Stimulated activated CD8-positive, alpha-beta memory T cell treated with anti-CD3 and anti-CD28 coated beads, Interleukin-15, amount 100 ng/mL, for 24 hours (primary cell): ENCODE data around the gene CLIP4.
"Not testable (repeated sequence)": the region's sequence is repeated elsewhere in the genome, so short reads cannot be mapped to it uniquely, and the experiment has no call there.

Experiments used
- DNase-seq: peaks from one replicate; pipeline ENCODE4 v3.0.0-alpha.2; 2020; ENCODE audit warnings: low read depth

The CLIP4 gene, protein sequence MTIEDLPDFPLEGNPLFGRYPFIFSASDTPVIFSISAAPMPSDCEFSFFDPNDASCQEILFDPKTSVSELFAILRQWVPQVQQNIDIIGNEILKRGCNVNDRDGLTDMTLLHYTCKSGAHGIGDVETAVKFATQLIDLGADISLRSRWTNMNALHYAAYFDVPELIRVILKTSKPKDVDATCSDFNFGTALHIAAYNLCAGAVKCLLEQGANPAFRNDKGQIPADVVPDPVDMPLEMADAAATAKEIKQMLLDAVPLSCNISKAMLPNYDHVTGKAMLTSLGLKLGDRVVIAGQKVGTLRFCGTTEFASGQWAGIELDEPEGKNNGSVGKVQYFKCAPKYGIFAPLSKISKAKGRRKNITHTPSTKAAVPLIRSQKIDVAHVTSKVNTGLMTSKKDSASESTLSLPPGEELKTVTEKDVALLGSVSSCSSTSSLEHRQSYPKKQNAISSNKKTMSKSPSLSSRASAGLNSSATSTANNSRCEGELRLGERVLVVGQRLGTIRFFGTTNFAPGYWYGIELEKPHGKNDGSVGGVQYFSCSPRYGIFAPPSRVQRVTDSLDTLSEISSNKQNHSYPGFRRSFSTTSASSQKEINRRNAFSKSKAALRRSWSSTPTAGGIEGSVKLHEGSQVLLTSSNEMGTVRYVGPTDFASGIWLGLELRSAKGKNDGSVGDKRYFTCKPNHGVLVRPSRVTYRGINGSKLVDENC

DNA sequence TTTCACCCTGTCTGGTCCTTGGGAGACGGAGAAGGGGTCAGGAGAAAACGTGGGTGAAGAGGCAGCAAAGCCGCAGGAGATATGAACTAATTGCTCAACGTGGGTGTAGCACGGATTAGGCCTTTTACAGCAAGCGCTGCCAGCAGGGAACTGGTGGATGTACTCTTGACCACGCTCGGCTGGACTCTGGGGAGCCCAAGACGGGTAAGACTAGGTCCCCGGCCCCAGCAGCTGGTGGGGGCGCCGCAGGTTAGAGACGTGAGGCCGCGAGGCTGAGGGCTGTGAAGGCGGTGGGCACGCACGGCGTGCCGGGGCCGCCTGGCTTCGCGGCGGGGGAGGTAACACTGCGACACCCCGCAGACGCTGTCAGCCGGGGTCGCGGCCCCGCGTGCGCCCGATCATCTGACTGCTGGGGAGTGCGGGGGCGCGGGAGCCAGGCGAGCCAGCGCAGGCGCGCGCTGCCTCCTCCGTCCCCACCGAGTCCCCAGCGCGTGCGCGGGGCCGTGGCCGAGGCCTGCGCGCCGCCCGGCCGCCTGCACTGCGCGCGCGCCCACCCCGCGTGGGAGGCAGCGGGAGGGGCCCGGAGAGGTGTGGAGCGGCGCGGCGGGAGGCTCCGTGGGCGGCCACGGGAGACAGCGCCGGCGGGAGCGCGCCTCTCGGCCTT, at the start of gene CLIP4:
Gene CLIP4, plus strand, starts transcription at position 470 of the 664 bp plus-strand sequence. CDS start 5,974 bp downstream, outside the sequence.
- peak; percentile 50 for DNase-seq

DNA sequence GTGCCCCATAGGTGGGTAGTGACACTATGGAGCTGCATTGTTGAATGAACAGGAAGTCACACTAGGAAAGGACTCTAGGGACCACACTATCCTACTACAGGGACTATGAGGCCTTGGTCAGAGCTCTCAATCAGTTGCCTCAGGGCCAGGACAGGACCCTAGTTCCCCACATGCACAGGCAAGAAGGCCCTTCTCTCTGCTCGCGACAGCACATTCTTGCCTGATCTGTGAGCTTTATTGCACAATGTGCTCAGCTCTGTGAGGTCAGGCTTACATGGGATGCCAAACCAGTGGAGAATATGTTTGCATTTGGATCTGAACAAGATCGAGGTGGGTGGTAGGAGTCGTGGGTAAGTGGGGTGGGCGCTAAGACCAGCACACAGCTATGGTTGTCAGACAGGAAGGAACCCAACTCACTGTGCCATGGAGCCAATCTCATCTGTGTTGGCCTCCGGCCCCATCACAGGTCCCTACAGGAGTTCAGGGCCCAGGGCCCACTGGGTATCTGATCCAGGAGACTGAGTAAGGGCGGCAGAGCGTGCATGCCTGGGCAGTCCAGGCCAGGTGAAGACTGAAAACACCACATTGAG, 48.8 kb upstream of the CLIP4 start:
- DNase-seq: no peak

DNA sequence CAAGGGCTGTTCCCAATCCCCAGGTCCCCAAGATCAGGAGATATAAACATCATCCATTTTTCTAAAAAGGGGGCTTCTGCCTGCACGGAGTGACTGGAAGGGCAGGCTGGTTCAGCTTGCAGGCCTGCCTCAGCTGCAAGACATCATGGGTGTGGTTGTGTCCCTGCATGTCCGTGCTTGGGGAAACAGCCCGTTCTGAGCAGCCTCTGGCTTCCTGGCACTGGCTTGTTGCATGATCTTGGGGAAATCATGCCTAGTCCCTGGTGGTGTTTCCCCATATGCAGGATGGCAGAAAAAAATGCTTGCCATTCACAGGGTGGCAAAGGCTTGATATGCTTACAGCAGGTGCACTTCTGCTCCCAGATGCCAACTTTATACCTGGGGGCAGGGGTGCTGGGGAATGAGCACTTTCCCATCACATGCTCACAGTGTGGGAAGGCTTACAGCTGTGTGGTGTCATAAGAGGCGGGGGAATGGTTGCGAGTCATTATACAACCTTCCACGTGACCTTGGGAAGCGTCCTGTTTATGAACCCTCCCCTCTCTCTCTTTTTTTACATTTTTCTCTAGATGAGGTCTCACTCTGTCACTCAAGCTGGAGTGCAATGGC, 48.1 kb upstream of the CLIP4 start:
- DNase-seq: no peak

DNA sequence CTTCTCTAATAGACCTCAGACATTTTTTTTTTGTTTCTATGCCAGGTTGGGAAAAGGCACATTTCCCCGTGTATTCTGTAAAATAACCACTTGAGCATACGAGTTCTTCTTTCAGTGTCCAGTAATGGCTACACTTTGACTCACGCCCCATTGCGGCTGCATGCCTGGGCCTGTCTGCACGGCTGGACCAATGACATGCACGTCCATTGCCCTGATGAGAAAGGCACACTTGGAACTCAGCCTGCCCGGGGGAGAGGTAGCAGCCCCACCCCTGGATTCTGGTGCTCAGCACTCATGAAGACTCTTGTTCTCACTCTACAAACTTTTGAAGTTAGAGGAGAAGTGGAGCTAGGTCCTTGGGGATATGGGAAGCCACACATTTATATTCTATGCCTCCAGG, 46.7 kb upstream of the CLIP4 start:
- no peak for DNase-seq

DNA sequence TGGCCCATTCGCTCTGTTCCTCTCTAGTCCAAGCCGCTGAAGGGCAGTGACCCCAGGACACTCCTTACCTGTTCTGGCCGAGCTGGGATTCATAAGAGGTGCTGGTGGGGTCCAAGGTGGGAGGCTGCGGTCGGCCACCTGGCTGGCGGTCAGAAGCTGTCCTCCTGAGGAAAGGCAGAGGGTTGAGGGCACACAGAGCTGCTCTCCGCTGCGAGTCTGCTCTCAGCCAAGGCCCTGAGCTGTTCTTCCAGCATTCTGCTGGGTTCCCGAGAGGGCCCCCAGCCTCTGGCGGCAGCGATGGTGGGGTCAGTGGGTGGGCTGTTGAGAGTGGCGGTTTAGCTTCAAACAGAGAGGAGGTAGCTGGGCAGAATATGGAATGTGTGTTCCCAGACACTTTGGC, 44.7 kb upstream of the CLIP4 start:
- no peak for DNase-seq

DNA sequence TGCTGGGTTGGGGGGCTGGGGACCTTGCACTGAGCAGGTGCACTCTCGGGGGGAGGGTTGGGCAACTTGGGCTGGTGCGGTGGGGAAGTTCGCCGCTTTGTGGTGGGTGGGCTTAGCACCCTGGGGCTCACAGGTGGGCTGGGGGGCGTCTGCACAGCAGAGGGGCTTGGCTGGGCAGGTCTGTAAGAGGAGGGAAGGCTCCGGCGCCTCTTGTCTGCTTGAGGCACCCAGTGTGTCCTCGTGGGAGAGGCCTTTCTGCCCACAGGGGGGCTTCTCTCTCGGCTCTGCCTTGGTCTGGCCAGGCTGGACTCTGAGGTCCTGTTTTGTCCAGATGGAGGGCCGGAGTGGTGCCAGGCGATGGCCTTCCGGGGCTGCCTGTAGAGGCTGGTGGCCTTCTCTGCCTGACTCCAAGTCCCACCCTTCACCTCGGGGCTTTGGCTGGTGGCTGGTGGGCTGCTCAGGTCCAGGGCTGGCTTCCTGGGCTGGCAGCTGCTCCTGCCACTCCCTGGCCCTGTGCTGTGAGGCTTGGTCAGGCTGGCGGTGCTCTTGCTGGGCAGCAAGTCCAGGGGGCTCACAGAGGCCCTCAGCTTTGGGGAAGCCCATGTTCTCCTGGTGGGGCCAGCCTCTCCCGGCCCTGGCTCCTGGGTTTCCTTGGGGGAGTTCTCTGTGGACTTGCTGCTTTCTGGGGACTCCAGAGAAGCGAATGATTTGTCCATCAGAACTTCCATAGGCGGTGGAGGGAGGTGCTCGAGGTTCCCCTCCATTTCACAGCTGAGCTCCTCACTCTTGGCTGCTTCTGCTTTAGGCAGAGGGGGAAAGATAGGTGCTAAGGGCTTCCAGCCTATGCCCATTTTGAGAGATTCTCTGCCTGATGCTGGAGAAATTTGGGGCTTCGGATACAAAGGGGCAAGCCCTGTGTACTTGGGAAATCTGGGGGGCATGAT, 43.9 kb upstream of the CLIP4 start:
- DNase-seq: no peak

DNA sequence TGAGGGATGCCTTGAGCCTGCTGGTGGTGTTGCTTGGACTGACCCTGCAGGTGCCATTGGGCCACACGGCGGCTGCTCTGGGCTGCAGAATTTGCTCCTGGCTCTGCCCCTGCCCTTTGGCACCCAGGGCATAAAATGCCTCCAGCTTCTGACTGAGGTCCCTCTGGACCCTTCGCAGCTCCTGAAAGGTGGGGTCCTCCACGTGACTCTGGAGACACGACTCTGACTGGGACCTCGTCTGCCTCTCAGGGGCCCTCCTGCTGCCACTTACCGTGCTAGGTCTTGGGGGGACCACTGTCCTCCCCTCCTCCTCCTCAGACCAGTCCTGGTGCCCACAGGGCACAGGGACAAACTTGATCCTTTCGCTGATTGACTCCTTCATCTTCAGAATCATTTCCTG, 43.0 kb upstream of the CLIP4 start:
- DNase-seq: no peak

DNA sequence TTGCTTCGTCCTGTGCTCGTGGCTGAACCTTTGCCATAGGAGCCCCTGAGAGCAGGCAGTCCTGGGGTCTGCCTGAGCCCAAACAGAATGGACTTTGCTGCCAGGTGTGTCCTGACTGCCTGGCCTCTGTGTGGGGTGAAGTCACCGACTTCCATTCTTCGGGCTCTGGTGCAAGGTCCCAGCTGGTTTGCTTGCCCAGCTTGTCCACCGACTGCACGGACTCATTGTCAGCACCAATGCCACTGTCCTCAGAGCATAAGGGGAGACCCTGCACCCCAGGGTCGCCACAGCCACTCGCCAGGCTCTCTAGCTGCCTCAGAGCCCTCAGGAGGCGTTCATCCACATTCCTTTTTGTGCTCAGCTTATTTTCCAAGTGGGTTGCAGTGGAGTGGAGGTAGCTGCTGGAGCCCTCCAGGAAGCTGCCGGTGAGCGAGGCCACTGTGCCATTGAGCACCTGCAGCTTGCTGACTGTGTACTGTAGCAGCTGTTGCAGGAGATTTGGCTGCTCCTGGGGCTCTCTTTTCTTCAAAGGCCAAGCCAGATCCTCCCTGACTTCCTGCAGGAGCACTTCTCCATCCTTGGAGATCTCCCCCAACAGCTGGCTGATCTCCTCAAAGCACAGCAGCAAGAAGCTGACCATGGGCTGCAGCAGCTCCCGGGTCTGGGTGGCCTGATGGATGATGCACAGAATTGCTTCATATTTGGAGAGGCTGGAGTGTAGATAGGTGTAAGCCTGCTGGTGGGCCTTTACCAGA, 42.1 kb upstream of the CLIP4 start:
- DNase-seq: no peak

DNA sequence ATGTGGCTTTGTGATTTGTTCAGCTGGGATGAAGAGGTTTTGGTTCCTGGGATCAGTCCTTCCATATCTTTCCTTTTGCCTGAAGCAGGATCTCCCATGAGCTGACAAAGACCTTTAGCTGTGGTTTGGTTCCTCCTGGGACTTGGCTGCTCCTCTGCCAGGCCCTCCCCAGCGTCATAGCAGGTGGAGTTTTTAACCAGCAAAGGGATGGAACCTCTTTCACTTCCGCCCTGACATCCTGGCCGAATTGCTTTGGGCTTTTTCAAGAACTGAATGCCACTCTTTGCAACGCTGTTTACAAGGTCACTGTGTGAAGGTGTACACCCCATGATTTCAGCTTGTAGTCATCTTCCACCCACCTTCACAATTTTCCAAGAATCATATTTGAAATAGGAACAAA, 41.3 kb upstream of the CLIP4 start:
- DNase-seq: no peak

DNA sequence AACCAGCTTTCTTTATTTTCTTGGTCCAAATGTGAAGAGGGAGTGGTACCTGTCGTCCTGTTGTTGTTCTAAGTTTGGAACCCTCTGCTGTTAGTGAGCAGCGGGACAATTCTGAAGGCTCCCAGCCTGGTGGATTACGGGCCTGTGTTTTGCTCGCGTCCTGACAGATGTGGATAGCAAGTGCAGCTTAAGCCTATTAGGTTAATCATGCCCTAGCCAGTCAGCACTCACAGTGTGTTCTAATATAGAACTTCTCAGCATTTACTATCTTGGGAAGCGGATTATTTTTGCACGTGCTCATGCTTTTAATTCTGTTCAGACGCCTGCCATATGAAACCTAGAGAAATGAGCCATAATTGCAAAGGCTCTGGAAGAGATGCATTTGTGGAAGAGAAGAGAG, 40.8 kb upstream of the CLIP4 start, which contains the start of gene PCARE:
Gene PCARE, minus strand, starts transcription at position 113 of the 400 bp plus-strand sequence. CDS start 262 bp downstream, outside the sequence.
- DNase-seq: no peak

DNA sequence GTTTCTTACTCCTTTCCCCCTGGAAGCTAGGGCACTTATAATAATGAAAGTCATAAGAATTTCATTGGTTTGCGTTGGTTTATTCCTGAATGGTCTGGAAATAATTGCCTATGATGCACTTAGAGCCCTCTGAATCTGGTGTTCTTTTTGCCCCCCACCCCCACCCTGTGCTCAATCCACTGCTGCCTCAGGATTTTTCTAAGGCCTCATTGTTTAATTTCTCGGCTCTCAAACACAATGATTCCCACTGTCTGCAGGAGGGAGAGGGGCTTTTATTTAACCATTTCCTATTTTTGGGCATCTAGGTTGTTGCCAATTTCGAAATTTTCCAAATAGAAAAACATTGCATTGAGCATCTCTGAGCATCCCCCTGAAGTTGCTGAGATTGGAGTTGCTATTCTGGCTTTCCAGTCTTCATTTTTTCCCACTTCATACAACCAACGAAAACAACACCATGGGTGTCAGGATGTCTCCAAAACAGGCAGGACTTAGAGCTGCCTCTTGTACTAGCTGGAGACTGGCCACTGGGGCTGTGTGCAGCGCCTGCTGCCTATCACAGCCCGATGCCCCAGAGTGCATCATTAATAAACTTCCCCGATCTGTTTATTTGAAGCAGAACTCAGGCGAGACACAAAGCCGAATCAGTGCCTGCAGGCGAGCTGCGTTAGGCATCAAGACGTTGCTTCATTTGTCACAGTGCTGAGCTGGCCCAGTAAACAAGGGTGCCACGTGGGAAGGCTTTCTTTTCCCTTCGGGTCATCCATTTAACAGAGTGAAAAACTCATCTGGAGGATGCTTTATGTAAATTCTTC, 39.1 kb upstream of the CLIP4 start:
- no peak for DNase-seq

DNA sequence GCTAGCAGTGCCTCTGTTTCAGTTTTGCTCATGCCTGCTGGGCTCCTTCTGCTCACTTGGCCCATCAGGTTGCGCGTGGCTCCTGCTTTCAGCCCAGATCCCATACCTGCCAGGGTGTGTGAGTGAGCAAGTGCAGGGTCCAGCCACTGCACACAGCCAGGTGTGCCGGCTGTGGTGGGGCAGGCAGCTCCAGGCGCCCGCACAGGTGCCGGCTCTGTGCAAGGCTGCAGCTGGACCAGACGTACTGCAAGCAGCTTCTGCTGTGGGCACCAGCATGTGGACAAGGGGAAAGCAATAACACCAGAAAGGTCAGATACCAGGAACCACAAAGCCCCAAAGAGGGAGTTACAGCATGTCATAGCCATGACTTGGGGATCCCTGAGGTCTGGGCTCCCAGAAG, 35.3 kb upstream of the CLIP4 start:
- no peak for DNase-seq

DNA sequence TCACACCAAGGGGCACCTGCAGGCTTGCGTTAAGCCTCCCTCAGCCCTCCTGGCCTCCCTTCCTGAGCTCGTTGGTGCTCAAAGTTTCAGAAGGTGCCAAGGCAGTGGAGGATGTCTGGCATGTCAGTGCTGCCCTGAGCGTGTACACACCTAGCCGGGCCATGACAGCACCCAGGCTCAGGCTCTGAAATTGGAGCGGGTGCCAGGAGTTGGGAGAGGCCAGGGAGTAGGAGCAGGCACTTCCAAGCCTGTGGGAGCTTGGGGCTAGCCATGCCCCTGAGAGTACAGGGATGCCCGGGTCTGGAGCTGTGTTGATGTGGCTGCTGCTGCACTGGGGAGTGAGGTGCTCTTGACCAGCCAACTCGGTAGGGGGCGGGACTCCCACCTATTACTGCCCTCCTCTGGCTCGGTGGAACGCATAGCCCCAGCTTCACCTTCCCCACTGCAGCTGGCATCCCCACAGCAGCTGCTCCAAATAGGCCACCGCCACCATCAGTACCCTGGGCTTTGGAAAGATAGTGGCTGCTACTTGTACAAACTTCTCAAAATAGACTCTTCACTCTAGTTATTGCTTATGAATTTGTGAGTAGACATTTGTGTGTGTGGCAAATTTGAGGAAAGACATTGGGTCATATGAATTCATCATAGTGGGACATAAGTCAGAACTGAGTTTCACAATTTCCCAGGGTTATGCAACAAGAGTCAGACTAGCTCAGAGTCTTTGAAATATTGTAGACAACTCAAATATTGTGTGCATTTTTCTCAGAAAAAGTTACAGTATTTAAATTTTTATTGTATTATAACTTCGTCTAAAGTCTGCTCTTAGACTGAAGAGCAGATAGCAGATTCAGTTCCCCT, 34.1 kb upstream of the CLIP4 start:
- DNase-seq: no peak

DNA sequence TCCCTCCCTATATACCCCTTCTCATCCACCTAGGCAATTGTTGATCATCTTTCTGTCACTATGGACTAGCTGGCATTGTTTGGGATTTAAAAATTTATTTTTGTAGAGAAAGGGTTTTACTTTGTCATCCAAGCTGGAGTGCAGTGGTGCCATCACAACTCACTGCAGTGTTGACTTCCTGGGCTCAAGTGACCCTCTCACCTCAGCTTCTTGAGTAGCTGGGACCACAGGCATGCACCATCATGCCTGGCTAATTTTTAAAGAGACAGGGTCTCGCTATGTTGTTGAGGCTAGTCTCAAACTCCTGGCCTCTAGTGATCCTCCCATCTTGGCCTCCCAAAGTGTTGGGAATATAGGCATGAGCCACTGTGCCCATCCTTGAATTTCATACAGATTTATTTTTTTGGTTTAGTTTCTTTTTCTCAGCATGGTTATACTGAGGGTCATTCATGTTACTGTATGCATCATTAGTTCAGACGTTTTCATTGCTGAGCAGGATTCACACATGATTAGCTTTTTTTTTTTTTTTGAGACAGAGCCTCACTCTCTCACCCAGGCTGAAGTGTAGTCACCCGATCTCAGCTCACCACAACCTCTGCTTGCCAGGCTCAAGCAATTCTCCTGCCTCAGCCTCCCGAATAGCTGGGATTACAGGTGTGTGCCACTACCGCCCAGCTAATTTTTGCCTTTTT, 32.3 kb upstream of the CLIP4 start:
- DNase-seq: no peak

DNA sequence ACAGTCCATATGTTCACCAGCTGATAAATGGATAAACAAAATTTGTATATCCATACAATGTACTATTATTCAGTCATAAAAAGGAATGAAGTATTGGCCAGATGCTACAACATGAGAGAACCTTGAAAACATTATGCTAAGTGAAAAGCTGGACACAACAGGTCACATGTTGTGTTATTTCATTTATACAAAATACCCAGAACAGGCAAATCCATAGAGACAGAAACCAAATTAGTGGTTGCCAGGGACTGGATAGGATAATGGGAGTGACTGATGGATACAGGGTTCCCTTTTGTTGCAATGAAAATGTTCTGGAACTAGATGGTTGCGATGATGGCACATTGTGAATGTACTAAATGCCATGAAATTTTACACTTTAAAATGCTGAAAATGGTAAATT, 30.7 kb upstream of the CLIP4 start:
- no peak for DNase-seq

DNA sequence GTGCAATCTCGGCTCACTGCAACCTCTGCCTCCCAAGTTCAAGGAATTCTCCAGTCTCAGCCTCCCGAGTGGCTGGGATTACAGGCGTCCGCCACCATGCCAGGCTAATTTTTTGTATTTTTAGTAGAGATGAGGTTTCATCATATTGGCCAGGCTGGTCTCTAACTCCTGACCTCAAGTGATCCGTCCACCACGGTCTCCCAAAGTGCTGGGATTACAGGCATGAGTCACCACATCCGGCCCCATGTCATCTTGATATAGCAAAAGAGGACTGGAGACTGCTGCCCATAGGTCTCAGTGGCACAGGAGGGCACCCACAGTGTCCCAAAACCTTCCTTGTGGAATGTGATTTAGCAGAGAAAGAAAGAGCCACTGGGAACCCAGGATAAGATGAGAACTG, 24.9 kb upstream of the CLIP4 start:
- DNase-seq: not testable (repeated sequence)

DNA sequence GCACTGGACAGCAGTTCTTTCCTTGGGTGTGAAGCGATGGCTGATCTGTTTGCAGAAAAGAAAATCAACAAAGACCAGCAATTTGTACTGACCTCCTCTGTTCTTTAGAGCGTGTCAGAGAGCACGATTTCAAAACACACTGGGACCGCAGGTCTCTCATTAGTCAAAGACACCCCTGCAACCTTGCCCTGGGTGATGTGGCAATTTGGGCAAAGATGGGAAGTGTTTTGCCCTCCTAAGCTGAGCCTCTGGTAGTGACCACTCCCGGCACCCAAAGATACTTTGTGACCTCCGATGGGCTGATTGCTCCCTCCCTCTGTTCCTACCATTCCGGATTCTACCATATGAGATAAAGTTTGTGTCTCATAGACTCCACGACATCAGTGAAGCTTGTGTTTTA, 18.2 kb upstream of the CLIP4 start:
- DNase-seq: no peak

DNA sequence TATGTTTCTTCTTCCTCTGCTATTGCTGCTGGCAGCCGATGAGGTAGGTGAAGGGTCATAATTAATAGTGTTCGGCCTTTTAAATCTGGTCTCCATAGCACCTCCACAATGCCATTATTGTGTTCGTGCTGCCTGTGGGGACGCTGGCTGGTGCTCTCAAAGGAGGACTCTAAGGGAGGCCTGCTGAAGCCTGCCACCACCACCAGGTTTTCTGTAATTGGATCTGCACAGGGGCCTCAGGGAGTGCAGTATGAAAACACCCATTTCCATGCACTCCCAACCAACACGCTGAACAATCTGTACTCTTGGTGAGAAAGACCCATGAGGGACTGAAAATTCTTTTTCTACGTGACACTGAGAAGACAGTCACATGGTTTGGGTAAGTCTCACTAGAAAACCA, 17.6 kb upstream of the CLIP4 start:
- no peak for DNase-seq
